ENCODE data around the gene LDB2.

Gene LDB2

DNA sequence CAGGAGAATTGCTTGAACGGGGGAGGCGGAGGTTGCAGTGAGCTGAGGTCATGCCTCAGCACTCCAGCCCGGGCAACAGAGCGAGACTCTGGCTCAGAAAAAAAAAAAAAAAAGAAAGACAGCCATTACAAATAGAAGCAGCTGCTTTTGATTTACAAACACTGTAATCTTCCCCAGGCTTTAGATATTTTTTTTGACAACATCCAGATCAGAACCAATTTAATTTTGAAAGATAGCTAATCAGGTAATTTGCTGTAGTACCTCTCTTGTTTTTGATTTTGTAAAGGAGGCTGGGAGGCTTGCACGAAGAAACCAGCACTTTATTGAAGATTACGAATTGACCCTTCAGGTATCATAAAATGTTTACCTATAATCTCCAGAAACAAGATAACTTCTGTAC lies 107.0 kb downstream of the LDB2 start:
- DNase-seq = no peak

DNA sequence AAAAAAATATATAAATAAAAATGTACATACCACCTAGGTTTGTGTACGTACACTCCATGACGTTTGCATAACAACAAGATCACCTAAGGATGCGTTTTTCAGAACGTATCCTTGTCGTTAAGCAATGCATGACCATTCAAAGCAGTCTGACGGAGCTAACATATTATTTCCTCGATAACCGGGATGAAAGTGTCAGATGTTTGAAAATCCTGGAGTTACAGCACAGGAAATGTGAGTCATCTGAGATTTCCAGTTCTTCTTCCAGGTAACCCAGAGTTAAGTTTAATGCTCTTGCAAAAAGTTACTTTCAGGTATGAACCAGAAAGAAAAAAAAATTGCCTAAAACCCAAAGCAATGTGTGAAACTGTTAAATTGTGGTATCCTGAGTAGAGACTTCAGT lies 107.9 kb downstream of the LDB2 start:
- DNase-seq = no peak

DNA sequence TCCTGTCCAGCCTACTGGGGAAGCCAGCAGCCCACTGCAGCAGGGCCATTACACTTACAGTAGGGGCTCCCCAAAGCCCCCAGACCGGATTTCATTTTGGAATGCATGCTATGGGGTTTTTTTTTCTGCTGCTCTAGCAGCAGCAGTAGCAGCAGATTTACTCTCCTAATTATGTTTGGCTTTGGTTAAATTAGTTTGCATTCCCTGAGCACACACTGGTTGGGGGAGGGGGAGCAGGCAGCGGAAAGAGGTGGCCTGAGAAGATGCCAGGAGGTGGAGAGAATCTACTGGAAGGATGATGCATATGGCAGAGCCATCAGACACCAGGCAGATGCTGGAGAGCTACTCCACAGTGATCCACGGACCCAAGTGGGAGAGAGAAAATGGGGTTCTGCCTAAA lies 109.6 kb downstream of the LDB2 start:
- no peak for DNase-seq

GRCh38 chr4:16785793-16786527 lies 112.5 kb downstream of the LDB2 start:
- no peak for DNase-seq

DNA sequence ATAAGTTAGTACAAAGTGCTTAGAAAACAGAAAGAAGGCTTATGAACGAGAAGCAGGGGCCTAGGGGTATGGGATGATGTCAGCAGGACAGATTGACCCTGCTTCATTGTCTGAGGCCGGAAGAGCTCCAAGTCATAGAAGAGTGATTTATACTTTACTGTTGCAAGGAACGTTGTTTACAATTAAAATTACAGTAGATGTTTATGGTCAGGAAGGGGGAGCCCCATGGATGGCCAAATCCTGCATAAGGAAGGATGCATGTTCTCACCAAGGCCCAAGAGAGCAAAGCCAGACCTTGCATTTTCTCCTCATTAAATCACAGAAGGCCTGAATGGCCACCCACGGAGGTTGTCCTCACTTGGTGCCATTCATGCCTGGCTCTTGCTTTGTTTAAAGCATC lies 115.3 kb downstream of the LDB2 start:
- DNase-seq = no peak

DNA sequence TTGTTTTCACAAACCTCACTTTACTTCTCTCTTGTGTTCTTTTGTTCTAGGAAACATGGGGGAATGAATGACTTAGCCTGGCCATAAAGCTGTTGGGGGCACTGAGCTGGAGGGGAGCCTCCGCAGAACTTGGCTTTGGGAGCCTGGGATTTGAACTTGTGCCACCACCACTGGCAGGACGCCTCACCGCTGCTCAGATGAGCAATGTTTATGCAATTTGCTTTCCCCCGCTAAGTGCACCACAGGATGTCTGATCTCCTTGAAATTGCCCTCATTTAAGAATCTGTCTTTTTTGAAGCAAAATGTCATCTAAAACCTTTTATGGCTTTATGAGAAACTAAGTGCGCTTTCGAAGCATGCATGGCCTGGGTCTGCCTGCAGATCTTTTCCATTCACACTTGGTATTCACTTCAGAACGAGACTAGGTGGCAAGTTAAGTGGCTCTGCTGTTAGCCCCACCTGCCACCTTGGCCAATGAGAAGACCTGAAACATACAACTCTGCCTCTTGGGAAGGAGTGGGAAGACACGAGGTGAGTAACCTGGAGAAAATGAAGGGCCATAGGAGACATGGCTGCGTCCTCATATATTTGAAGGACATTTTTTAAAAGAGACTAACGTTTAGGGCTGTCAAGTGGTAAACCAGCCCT lies 119.3 kb downstream of the LDB2 start:
- no peak for DNase-seq

- no peak for DNase-seq
Measured at GRCh38 chr4:16777726-16778125, 120.7 kb downstream of the LDB2 start.

DNA sequence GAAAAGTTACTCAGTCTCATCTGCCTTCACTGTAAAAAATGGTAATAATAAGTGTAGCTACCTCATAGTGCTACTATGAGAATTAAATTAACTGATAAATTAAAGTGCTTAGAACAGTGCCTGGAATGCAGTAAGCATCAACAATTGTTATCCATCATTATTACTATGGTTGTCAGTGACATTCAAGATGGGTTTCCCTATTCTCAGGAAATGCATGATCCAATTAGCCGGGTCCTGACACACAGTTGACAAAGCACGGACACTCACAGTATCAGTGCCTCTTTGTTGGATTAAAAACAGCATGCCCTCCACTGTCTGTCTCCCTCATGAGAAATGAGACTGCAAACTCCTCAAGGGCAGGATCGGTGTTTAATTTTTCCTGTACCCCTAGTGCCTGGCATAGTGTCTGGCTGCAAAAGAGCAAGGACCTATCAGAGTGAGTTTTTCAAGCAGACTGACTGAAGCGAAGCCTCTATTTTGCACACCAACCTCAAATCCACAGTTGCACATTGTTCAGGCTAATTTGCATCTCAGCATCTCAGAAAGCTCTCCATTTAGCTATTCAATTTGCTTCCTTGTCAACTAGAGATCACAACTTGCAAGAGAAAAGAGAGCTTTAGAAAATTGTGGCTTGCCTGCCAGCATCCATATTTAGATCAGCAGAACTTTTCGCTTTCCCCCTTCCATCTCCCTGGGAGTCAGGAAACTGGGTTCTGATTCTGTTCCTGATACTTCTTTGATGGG lies 122.9 kb downstream of the LDB2 start:
- no peak for DNase-seq

DNA sequence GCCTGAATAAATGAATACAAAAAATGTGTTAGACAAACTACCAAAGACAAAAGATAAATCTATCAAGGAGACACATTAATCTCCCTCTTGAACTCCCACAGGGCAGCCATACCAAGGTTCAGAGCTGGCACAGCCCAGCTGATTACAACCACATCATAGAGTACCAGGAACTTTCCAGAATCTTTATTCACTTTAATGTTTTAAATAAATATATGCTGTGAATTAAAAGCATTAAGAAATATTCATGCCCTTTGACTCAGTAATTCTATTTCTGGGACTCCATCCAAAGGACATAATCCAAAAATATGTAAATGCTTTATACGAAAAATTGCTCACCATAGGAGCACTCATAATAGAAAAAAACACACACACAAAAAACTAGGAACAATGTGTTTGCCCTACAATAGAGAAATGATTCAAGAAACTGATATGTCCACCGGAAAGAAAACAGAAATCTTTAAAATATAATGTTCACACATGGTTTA lies 126.0 kb downstream of the LDB2 start:
- DNase-seq = no peak

DNA sequence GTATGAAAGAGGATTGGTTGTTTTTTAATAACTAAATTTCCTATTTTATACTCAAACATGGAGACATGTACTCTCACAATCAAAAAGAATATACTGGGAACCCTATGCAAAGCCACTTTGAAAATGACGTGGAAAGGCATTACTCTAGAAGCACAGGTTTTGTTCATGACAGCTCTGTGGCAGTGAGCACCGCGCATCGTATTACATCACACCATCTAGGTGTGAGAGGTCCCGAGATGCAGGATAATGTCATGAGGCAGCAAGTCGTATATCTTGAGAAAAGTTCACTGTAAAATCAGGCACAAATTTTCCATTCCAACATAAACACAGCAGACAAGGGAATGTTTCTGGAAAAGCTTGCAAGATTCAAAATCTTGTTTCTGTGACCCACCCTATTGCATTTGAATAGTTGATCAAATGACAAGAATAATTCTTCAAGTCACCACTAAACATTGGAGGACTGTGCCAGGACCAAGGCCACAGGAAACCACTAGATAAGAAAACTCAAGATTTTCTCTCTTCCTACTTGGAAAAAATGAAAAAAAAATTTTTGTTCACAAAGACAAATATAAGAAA lies 127.6 kb downstream of the LDB2 start:
- DNase-seq = no peak

- no peak for DNase-seq
Measured at GRCh38 chr4:16767861-16768260, 130.6 kb downstream of the LDB2 start.

GRCh38 chr4:16767251-16767650 lies 131.2 kb downstream of the LDB2 start:
- DNase-seq = no peak

GRCh38 chr4:16765546-16765945 lies 132.9 kb downstream of the LDB2 start:
- no peak for DNase-seq

DNA sequence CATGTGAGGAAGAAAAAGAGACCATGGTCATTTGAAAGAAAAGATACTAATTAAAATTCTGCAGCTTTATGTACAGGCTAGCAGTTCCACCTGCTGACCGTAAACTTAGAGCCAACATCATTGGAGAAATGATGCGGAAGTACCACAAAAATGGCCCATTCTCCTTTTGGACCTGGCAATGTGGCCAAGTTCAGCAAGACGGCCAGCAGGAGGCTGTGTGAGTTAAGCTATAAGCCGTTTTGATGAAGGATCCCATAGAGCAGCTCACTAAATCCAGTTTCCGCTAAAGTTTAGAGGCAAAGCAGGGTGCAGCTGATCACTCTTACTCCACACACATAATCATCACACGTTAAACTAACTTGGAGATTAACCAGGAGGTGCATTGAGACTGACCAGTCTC lies 133.8 kb downstream of the LDB2 start:
- no peak for DNase-seq

DNA sequence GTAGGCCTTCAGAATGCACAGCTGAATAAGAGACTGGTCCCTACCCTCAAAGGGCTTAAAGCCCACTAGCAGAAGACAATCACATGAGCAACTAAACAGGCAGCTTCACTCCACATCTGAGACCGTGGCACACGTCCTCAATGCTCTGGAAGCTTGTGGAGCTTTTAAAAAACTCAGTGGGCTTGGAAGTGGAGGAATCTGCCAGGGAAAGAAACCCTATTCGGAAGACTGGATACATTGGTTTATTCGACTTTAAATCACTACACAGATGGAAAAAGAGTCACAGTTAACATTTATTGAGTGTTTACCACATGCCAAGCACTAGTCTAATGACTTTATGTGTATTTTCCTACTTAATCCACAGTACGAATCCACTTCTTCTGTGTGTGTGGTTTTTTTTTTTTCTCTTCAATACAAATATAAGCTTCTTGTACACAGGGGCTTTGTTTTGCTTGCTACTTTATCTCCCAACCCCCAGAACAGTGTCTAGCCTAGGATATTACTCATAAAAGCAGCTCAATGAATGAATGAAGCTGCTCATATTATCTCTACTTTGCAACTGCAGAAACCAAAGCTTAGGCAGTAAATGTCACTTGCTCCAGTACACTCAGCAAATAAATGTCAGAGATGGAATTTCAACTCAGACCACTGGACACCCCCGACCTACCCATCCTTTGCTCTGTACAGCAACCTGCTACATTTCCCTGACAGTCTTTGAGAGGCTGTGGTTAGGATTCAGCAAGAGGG lies 137.7 kb downstream of the LDB2 start:
- no peak for DNase-seq

- DNase-seq = no peak
Measured at GRCh38 chr4:16759931-16760582, 138.4 kb downstream of the LDB2 start.

DNA sequence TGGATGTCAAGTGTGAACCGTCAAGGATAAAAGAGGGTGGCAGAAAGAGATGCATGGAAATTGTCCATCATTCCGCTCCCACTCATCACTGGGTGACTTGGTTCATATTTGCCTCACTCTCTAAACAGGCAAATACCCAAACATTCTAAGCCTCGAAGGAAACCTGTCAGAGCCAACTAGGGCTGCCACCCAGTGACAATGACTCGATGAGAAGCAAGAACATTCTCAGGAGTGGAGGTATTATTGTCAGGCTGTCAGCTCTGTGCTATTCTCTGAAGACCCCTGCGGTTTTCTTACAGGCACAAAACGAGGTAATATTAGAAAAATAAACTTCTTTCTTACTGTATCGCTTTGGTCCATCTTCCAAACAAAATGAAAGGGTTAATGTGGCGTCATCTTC lies 139.6 kb downstream of the LDB2 start:
- DNase-seq = no peak

- DNase-seq = no peak
Measured at GRCh38 chr4:16758255-16758654, 140.2 kb downstream of the LDB2 start.

DNA sequence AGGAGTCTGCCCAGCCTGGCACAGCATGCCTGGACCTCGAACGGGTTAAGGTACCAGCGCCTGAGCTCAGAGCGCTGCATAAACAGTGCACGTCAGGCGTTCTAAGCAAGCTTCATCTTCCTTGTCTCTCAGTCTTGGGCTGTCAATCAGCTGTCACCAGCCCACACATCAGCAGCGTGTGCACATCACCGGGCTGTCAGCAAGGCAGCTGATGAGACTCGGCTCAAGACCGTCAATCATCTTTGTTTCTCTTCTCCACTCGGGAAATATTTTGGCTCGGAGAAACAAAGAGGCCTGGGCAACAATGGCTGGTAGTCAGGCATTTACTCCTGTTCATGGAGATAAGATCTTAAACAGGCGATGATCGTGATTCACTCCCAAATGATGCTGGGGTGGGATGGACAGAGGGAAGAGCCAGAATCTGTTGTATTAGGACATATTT lies 141.3 kb downstream of the LDB2 start:
- DNase-seq = no peak

DNA sequence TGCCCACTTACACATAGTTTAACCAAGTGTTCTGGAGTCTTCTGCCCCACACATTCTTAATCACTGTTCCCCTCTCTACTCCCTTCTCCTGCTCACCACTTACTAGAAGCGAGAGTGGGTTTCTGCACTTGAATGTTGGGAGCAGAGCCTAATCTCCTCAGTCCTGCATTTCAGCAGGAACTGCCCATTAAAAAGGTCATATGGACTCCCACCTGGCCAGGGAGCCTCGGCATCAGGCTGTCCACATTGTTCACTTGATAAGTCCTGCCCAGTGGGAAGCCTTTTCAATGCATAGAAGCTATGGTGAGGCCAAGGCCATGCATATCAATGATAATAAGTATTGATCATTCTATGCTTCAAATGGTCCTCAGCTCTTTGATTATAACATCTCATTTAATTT lies 144.3 kb downstream of the LDB2 start:
- no peak for DNase-seq

GRCh38 chr4:16752150-16752549 lies 146.3 kb downstream of the LDB2 start:
- DNase-seq = no peak
